ENCODE data around the gene STAB1.

STAB1 gene

GRCh38 chr3:52487788-52488691 is 7.1 kb upstream of the STAB1 start:
- DNase-seq: no peak

GRCh38 chr3:52488746-52489145 is 6.4 kb upstream of the STAB1 start:
- no peak for DNase-seq

- no peak for DNase-seq
Observed at GRCh38 chr3:52489453-52489852, 5.7 kb upstream of the STAB1 start.

GRCh38 chr3:52490035-52490938 is 4.9 kb upstream of the STAB1 start:
- no peak for DNase-seq

- DNase-seq: no peak
Observed at GRCh38 chr3:52490939-52491526, 4.1 kb upstream of the STAB1 start.

- DNase-seq: no peak
Observed at GRCh38 chr3:52492059-52492458, 3.1 kb upstream of the STAB1 start.

- DNase-seq: no peak
Observed at GRCh38 chr3:52493232-52494017, 1.7 kb upstream of the STAB1 start.

GRCh38 chr3:52494445-52494844 is 693 bp upstream of the STAB1 start:
- no peak for DNase-seq

- DNase-seq: no peak
Observed at GRCh38 chr3:52495777-52496602, 852 bp downstream of the STAB1 start.

- DNase-seq: no peak
Observed at GRCh38 chr3:52498137-52499054, 3.3 kb downstream of the STAB1 start.

GRCh38 chr3:52501046-52501445 is 5.9 kb downstream of the STAB1 start:
- DNase-seq: no peak

- no peak for DNase-seq
Observed at GRCh38 chr3:52502001-52502400, 6.9 kb downstream of the STAB1 start.

- DNase-seq: no peak
Observed at GRCh38 chr3:52502808-52503350, 7.7 kb downstream of the STAB1 start.

- no peak for DNase-seq
Observed at GRCh38 chr3:52503788-52504424, 8.8 kb downstream of the STAB1 start.

- DNase-seq: no peak
Observed at GRCh38 chr3:52504977-52505376, 9.8 kb downstream of the STAB1 start.

- no peak for DNase-seq
Observed at GRCh38 chr3:52506266-52506966, 11.3 kb downstream of the STAB1 start.

GRCh38 chr3:52507359-52507758 is 12.2 kb downstream of the STAB1 start:
- DNase-seq: no peak

- DNase-seq: no peak
Observed at GRCh38 chr3:52509753-52510328, 14.7 kb downstream of the STAB1 start.

GRCh38 chr3:52511509-52511908 is 16.4 kb downstream of the STAB1 start:
- no peak for DNase-seq

Measured in activated CD4-positive, alpha-beta T cell treated with anti-CD3 and anti-CD28 coated beads for 48 hours (primary cell).